Dermis blood vessel endothelial cell (primary cell): ENCODE measurements around the gene ASIC5. TPM values are rescaled to one million over a fixed set of nuclear protein-coding genes. Genes with fewer than 3 reads are reported as not detected.

ENCODE experiments used
- DNase-seq: peaks from one replicate; pipeline ENCODE4 v3.0.0; 2010
- total RNA-seq: library from RNA; depleted of rRNA; stranded (reverse); fragments of >200 nt; gene quantifications from 2 replicates; pipeline ENCODE4 v1.2.3, GENCODE V29; 2014

Gene ASIC5
- total RNA-seq, 1 donor from 2014 or later, result not detected

GRCh38 chr4:155878611-155879010 is 12.5 kb upstream of the ASIC5 start:
- DNase-seq, result no peak

- no peak for DNase-seq
Observed at GRCh38 chr4:155877971-155878370, 11.9 kb upstream of the ASIC5 start.

GRCh38 chr4:155875878-155876277 is 9.8 kb upstream of the ASIC5 start:
- no peak for DNase-seq

- DNase-seq, result no peak
Observed at GRCh38 chr4:155855897-155856296, 10.2 kb downstream of the ASIC5 start.

- DNase-seq, result no peak
Observed at GRCh38 chr4:155854582-155855226, 11.4 kb downstream of the ASIC5 start.

GRCh38 chr4:155853189-155853588 is 12.9 kb downstream of the ASIC5 start:
- no peak for DNase-seq

- DNase-seq, result no peak
Observed at GRCh38 chr4:155849042-155849441, 17.0 kb downstream of the ASIC5 start.

- no peak for DNase-seq
Observed at GRCh38 chr4:155846929-155847328, 19.1 kb downstream of the ASIC5 start.

GRCh38 chr4:155842080-155842479 is 24.0 kb downstream of the ASIC5 start:
- DNase-seq, result no peak

GRCh38 chr4:155837203-155837796 is 28.8 kb downstream of the ASIC5 start:
- no peak for DNase-seq

- DNase-seq, result no peak
Observed at GRCh38 chr4:155832664-155833063, 33.4 kb downstream of the ASIC5 start.

- no peak for DNase-seq
Observed at GRCh38 chr4:155828628-155829027, 37.4 kb downstream of the ASIC5 start.

- no peak for DNase-seq
Observed at GRCh38 chr4:155822572-155822971, 43.5 kb downstream of the ASIC5 start.

- no peak for DNase-seq
Observed at GRCh38 chr4:155820887-155821518, 45.1 kb downstream of the ASIC5 start.

- DNase-seq, result no peak
Observed at GRCh38 chr4:155819066-155819465, 47.0 kb downstream of the ASIC5 start.

- no peak for DNase-seq
Observed at GRCh38 chr4:155818639-155819038, 47.4 kb downstream of the ASIC5 start.

- no peak for DNase-seq
Observed at GRCh38 chr4:155811083-155811482, 55.0 kb downstream of the ASIC5 start.

GRCh38 chr4:155809835-155810234 is 56.2 kb downstream of the ASIC5 start:
- peak; percentile 49 for DNase-seq

GRCh38 chr4:155807021-155807420 is 59.1 kb downstream of the ASIC5 start:
- DNase-seq, result no peak

GRCh38 chr4:155805016-155805415 is 61.1 kb downstream of the ASIC5 start:
- DNase-seq, result no peak

- DNase-seq, result no peak
Observed at GRCh38 chr4:155802190-155802959, 63.7 kb downstream of the ASIC5 start.

GRCh38 chr4:155800685-155801343 is 65.3 kb downstream of the ASIC5 start:
- no peak for DNase-seq

GRCh38 chr4:155799794-155800123 is 66.3 kb downstream of the ASIC5 start:
- DNase-seq, result no peak
